Panc1 (cell line): ENCODE measurements around the gene DTD1. TPM values are rescaled to one million over a fixed set of nuclear protein-coding genes. Genes with fewer than 3 reads are reported as not detected.

Experiments
- ATAC-seq: fragments of 200-7000 bp; cut with Tn5 transposase; 2 replicates; pipeline ENCODE4 v1.9.1; 2020; ENCODE audit warnings: mild to moderate bottlenecking, moderate library complexity
- BruUV-seq: library from RNA; stranded (reverse); fragments of 400-500 nt; replicated peaks from 2 replicates; lab custom pipeline; 2021; lab: Mats Ljungman, UMichigan
- CTCF ChIA-PET: fragments of 300-600 bp; sonication (Branson Sonifier 250); formaldehyde crosslinking; loops from one replicate; lab custom pipeline; 2022; ENCODE audit warnings: antibody characterized with exemption; lab: Charles Lee
- POLR2A ChIA-PET: fragments of 300-600 bp; sonication (Branson Sonifier 250); formaldehyde crosslinking; loops from one replicate; lab custom pipeline; 2022; ENCODE audit warnings: antibody characterized with exemption; lab: Charles Lee
- DNase-seq: peaks from one replicate; pipeline ENCODE4 v3.0.0-alpha.2; 2010; ENCODE audit warnings: low read depth, low spot score
- H3K27ac ChIP-seq: 2 replicates; pipeline ENCODE4 v1.5.1; 2011; ENCODE audit warnings: mild to moderate bottlenecking, low read length, inconsistent platforms
- H3K27me3 ChIP-seq: fragments of 200-500 bp; sonication (Bioruptor generic); 2 replicates; pipeline ENCODE4 v1.6.0; 2014; ENCODE audit warnings: low read length, inconsistent platforms; ENCODE audit not compliant: control insufficient read depth, insufficient read depth
- H3K36me3 ChIP-seq: fragments of 200-500 bp; sonication (Bioruptor generic); 2 replicates; pipeline ENCODE4 v1.5.1; 2014; ENCODE audit warnings: inconsistent platforms, mild to moderate bottlenecking, low read length, moderate library complexity; ENCODE audit not compliant: control insufficient read depth, insufficient read depth
- H3K4me1 ChIP-seq: 2 replicates; pipeline ENCODE4 v1.5.1; 2011; ENCODE audit warnings: inconsistent platforms, mild to moderate bottlenecking, low read length, moderate library complexity; ENCODE audit not compliant: control insufficient read depth, insufficient read depth
- H3K4me3 ChIP-seq, 2 experiments: 2 replicates each; pipeline ENCODE4 v1.5.1; 2011 to 2012; ENCODE audit warnings: low read depth in 2 of 2, low read length in 2 of 2, mild to moderate bottlenecking in 2 of 2, inconsistent platforms in 1 of 2, moderate library complexity in 1 of 2
- H3K9me3 ChIP-seq: fragments of 200-500 bp; sonication (Bioruptor generic); 2 replicates; pipeline ENCODE4 v1.5.1; 2014; ENCODE audit warnings: low read depth, mild to moderate bottlenecking, inconsistent platforms, low read length, moderate library complexity; ENCODE audit not compliant: control insufficient read depth, insufficient read depth
- CTCF ChIP-seq: fragments of 450-650 bp; IDR thresholded peaks from 2 replicates; pipeline ENCODE4 v1.5.1; 2017; ENCODE audit warnings: mild to moderate bottlenecking
- POLR2AphosphoS5 ChIP-seq: IDR thresholded peaks from 2 replicates; pipeline ENCODE4 v1.6.1; 2012; ENCODE audit warnings: mild to moderate bottlenecking, low read depth, low read length, moderate library complexity
- REST ChIP-seq, 2 experiments: IDR thresholded peaks; 2 replicates each; pipeline ENCODE4 v1.6.1; 2011 to 2012; ENCODE audit warnings: low read depth in 2 of 2, control low read depth in 1 of 2, low read length in 1 of 2, mild to moderate bottlenecking in 1 of 2, moderate library complexity in 1 of 2; ENCODE audit not compliant: insufficient read depth in 1 of 2
- SIN3A ChIP-seq: IDR thresholded peaks from 2 replicates; pipeline ENCODE4 v1.6.1; 2012; ENCODE audit warnings: low read depth, mild to moderate bottlenecking, low read length, moderate library complexity, borderline replicate concordance; ENCODE audit not compliant: insufficient read depth
- TCF7L2 ChIP-seq: IDR thresholded peaks from 2 replicates; pipeline ENCODE4 v1.6.1; 2011; ENCODE audit warnings: mild to moderate bottlenecking, low read depth, low read length, inconsistent platforms
- in situ Hi-C: cut with HindIII; loops from 2 replicates; pipeline ENCODE4 v1.10.0; 2016; ENCODE audit warnings: low sequenced_read_pairs, low pct_unique_long_range_greater_than_20kb
- intact Hi-C: fragments of 100-400 bp; cut with micrococcal nuclease; formaldehyde crosslinking; loops from one replicate; pipeline ENCODE4 v1.10.0; 2022; ENCODE audit not compliant: unreplicated experiment
- total RNA-seq: library from RNA; stranded (reverse); gene quantifications from one replicate; pipeline ENCODE4 v1.2.1, GENCODE V29; 2021; ENCODE audit not compliant: unreplicated experiment

Gene DTD1
- total RNA-seq, 1 experiment from 2014 or later: 23.6 TPM

- peak overlapping the region; percentile 85 for H3K27ac ChIP-seq
- H3K4me3 ChIP-seq: peak overlapping the region; percentile 77 to 79
- intact Hi-C loops: no loop called here
- DNase-seq: no peak
- H3K4me1 ChIP-seq: peaks cover 4% of the 10 kb centered on the region; the same call in 1 of the 2 replicates
- peaks cover 8% of the 10 kb centered on the region; the same call in 1 of the 2 replicates for H3K9me3 ChIP-seq
- POLR2A ChIA-PET: no interaction called here
- peaks cover 3% of the 10 kb centered on the region for H3K27me3 ChIP-seq
- BruUV-seq: no TSS peak
- in situ Hi-C loops: no loop called here
- TF ChIP-seq SIN3A: no peak
- TF ChIP-seq CTCF: no peak
- no peak for TF ChIP-seq POLR2AphosphoS5
- no peak for TF ChIP-seq REST (IDR thresholded peaks at IDR 0.05; ENCODE audit: insufficient read depth in 1 of 2, low read depth in 2 of 2, low read length in 1 of 2)
- no peak for TF ChIP-seq TCF7L2
- no peaks in the 10 kb centered on the region; the same call in 1 of the 2 replicates for H3K36me3 ChIP-seq
- ATAC-seq: no peak
- CTCF ChIA-PET: no interaction called here
These were observed 206.6 kb downstream of the DTD1 start for GRCh38 chr20:18794428-18794787.

- H3K36me3 ChIP-seq: no peaks in the 10 kb centered on the region; the same call in 1 of the 2 replicates
- no peak for ATAC-seq
- TF ChIP-seq TCF7L2 (no peak), POLR2AphosphoS5 (no peak), CTCF (no peak), SIN3A (no peak), REST (IDR thresholded peaks at IDR 0.05; ENCODE audit: insufficient read depth in 1 of 2, low read depth in 2 of 2, low read length in 1 of 2) (no peak)
- no peak overlapping the region for H3K4me3 ChIP-seq
- no peak overlapping the region for H3K27ac ChIP-seq
- in situ Hi-C loops (no loop called here), intact Hi-C loops (no loop called here)
- H3K27me3 ChIP-seq: peaks cover 3% of the 10 kb centered on the region
- no TSS peak for BruUV-seq
- POLR2A ChIA-PET: no interaction called here
- CTCF ChIA-PET: no interaction called here
- H3K4me1 ChIP-seq: peaks cover 4% of the 10 kb centered on the region; the same call in 1 of the 2 replicates
- H3K9me3 ChIP-seq: peaks cover 8% of the 10 kb centered on the region; the same call in 1 of the 2 replicates
- no peak for DNase-seq
These were observed 207.5 kb downstream of the DTD1 start for GRCh38 chr20:18795366-18795765.
